ENCODE data around the gene SDK1. TPM values are rescaled to one million over a fixed set of nuclear protein-coding genes. Genes with fewer than 3 reads are reported as not detected.
"Not testable (repeated sequence)": the region's sequence is repeated elsewhere in the genome, so short reads cannot be mapped to it uniquely, and the experiment has no call there.

SDK1 gene
- total and polyA plus RNA-seq, 12 donors = 1.0 to 5.3 (median 3.2) TPM

DNA sequence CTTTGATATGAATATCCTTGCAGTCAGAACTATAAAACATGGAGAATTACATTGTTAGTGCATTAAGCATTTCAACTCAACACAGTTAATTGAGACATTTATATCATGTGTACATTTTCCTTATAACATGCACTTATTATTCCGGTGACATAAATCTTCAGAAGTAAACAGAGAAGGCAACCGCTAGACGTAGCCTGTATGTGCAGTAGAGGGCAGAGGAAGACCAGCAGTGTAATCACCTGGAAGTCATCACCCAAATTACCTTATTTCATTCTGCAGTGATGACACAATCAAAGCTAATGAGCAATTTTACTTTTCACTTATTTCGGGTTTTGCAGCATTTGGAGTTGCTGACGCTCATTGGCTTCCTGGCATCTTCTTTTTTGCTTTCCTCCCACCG lies 394.6 kb downstream of the SDK1 start:
- peaks cover 0 to 7% (median 0%) of the 10 kb centered on the region in 11 donors for H3K9me3 ChIP-seq
- no peaks in the 10 kb centered on the region for H3K36me3 ChIP-seq
- intact Hi-C loops (cut with DNase I) = no loop called here
- 87 to 88% methylated on average over 6 of the region's 6 CpGs for WGBS, 2 donors
- ATAC-seq = no peak
- peaks cover 0 to 2% (median 0%) of the 10 kb centered on the region in 7 donors for H3K27me3 ChIP-seq
- TF ChIP-seq, protein P1, sequence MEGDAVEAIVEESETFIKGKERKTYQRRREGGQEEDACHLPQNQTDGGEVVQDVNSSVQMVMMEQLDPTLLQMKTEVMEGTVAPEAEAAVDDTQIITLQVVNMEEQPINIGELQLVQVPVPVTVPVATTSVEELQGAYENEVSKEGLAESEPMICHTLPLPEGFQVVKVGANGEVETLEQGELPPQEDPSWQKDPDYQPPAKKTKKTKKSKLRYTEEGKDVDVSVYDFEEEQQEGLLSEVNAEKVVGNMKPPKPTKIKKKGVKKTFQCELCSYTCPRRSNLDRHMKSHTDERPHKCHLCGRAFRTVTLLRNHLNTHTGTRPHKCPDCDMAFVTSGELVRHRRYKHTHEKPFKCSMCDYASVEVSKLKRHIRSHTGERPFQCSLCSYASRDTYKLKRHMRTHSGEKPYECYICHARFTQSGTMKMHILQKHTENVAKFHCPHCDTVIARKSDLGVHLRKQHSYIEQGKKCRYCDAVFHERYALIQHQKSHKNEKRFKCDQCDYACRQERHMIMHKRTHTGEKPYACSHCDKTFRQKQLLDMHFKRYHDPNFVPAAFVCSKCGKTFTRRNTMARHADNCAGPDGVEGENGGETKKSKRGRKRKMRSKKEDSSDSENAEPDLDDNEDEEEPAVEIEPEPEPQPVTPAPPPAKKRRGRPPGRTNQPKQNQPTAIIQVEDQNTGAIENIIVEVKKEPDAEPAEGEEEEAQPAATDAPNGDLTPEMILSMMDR (IDR thresholded peaks at IDR 0.05) = peak in 2 of 9 donors; percentile 15 to 31
- DNase-seq = no peak
- no peaks in the 10 kb centered on the region for H3K4me1 ChIP-seq
- H3K27ac ChIP-seq = no peak overlapping the region
- H3K4me3 ChIP-seq = no peak overlapping the region

DNA sequence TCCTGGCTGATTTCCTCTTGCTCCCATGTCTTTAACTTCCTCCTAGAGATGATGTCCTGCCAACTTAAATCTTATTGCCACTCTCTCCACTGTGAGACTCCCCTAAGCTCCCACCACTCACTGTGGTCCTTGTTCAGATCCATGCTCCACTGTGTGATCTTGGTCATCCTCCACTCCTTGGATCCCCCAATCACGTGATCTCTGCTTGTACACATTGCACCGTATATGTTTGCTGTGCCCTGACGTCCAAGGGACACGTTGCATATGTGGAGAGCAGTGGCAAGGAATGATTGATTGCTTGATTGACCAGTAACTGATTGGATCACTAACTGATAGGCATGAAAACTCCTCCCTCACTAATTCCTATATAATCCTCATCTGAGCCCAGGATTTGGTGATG lies 395.1 kb downstream of the SDK1 start:
- Histone ChIP-seq H3K4me1 (no peaks in the 10 kb centered on the region), H3K36me3 (no peaks in the 10 kb centered on the region), H3K27ac (no peak overlapping the region), H3K9me3 (peaks cover 0 to 11% (median 0%) of the 10 kb centered on the region in 11 donors), H3K4me3 (no peak overlapping the region), H3K27me3 (peaks cover 0 to 2% (median 0%) of the 10 kb centered on the region in 7 donors)
- intact Hi-C loops (cut with DNase I) = no loop called here
- TF ChIP-seq, protein P1 (IDR thresholded peaks at IDR 0.05) = no peak
- DNase-seq (no peak), ATAC-seq (no peak)
- 85 to 91% methylated on average over 4 of the region's 4 CpGs for WGBS, 2 donors

DNA sequence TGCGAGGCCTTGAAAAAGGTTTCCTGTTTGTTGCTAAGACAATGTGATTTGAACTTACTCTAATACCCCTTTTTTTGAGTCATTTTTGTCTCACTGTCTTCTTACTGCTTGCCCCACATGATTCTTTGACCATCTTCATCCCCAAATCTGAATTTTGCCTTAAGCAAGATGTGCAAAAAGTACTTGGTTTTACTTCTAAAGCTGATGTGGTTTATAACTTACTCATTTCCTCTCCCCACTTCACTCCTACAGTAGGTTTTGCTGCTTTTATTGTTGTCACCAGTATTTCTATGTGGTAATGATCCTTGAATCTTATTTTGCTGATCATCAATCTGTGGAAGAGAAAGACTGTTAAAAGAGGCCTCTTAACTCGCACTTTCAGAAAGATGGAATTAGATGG lies 396.4 kb downstream of the SDK1 start:
- H3K4me3 ChIP-seq = no peak overlapping the region

DNA sequence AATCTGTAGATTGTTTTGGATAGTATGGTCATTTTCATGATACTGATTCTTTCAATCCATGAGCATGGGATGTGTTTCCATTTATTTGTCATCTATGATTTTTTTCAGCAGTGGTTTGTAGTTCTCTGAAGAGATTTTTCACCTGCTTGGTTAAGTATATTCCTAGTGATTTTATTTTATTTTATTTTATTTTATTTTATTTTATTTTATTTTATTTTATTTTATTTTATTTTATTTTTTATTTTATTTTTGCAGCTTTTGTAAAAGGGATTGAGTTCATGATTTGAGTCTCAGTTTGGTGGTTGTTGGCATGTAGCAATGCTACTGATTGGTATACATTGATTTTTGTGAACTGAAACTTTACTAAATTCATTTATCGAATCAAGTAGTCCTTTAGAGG lies 404.2 kb downstream of the SDK1 start:
- no peaks in the 10 kb centered on the region for H3K27me3 ChIP-seq
- intact Hi-C loops (cut with DNase I) = no loop called here
- ATAC-seq = no peak
- DNase-seq = no peak
- TF ChIP-seq, protein P1 (IDR thresholded peaks at IDR 0.05) = no peak
- no peaks in the 10 kb centered on the region for H3K4me1 ChIP-seq
- peaks cover 0 to 44% (median 7%) of the 10 kb centered on the region in 11 donors for H3K9me3 ChIP-seq
- no peaks in the 10 kb centered on the region for H3K36me3 ChIP-seq
- H3K4me3 ChIP-seq = no peak overlapping the region
- 100% methylated on average over 1 of the region's 1 CpG for WGBS, 2 donors
- H3K27ac ChIP-seq = no peak overlapping the region

More for the DNA sequence above, 396.4 kb downstream of the SDK1 start:
- TF ChIP-seq, protein P1 (IDR thresholded peaks at IDR 0.05) = no peak
- Histone ChIP-seq H3K27me3 (peaks cover 0 to 2% (median 0%) of the 10 kb centered on the region in 7 donors), H3K9me3 (peaks cover 0 to 11% (median 0%) of the 10 kb centered on the region in 11 donors), H3K4me1 (no peaks in the 10 kb centered on the region), H3K36me3 (no peaks in the 10 kb centered on the region), H3K27ac (no peak overlapping the region)
- ATAC-seq (no peak), DNase-seq (no peak)
- WGBS, 2 donors = 87 to 98% methylated on average over 2 of the region's 2 CpGs
- intact Hi-C loops (cut with DNase I) = no loop called here

DNA sequence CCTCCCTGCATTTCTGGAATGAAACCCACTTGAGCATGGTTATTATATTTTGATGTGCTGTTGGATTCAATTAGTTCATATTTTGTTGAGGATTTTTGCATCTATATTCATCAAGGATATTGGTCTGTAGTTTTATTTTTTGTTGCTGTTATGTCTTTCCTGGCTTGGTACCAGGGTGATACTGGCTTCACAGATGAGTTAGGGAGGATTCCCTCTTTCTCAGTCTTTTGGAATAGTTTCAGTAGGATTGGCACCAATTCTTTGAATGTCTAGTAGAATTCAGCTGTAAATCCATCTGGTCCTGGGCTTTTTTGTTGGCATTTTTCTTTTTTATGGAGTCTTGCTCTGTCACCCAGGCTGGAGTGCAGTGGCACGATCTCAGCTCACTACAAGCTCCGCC lies 405.0 kb downstream of the SDK1 start:
- 93 to 97% methylated on average over 2 of the region's 2 CpGs for WGBS, 2 donors
- not testable (repeated sequence) for ATAC-seq, H3K4me3 ChIP-seq

More for the DNA sequence above, 405.0 kb downstream of the SDK1 start:
- H3K27me3 ChIP-seq; H3K36me3 ChIP-seq; H3K27ac ChIP-seq; H3K4me1 ChIP-seq; intact Hi-C loops (cut with DNase I); DNase-seq: not testable (repeated sequence)
- peaks cover 0 to 37% (median 7%) of the 10 kb centered on the region in 11 donors for H3K9me3 ChIP-seq

Measured in heart right ventricle (tissue), 16 donors.